GM21515 (cell line): Measurements from ENCODE around the gene ITFG2.
"Not testable (repeated sequence)": the region's sequence is repeated elsewhere in the genome, so short reads cannot be mapped to it uniquely, and the experiment has no call there.

Source experiments
- ATAC-seq: cut with Tn5 transposase; IDR thresholded peaks from one replicate; pipeline ENCODE4 v1.9.1; 2021; ENCODE audit not compliant: unreplicated experiment

Gene ITFG2

DNA sequence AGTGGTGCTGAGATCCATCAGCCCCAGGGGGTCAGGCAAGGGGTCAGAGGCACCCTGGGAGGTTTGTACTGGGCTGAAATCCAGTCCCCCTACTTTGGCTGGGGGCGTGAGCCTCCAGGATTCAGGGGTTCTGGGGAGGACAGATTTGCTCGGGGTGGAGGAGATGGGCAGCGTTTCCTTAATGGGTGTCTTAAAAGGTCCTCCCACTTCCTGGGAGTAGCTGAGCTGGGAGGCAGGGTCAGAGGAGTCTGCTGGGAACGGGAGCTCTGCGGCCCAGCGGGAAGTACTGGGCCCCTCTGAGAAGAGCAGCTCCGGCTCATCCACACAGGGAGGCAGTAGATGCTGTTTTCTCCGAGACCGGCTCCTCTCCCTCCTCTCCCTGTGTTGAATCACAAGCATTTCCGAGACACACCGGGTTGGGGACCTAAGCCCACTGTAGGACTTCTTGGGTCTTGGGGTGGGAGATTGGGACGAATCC is 46.5 kb downstream of the ITFG2 start:
- no peak for ATAC-seq

DNA sequence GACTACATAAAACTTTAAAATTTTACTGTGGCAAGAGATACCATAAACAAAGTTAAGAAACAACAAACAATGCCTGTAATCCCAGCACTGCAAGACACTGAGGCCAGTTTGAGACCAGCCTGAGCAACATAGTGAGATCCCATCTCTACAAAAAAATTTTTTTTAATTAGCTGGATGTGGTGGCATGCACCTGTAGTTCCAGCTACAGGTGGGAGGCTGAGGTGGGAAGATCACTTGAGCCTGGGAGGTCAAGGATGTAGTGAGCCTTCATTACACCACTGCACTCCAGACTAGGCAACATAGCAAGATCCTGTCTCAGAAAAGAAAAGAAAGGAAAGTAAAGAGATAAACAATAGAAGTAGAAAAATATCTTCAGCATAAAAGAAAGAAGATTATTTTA is 47.7 kb downstream of the ITFG2 start:
- ATAC-seq = no peak

DNA sequence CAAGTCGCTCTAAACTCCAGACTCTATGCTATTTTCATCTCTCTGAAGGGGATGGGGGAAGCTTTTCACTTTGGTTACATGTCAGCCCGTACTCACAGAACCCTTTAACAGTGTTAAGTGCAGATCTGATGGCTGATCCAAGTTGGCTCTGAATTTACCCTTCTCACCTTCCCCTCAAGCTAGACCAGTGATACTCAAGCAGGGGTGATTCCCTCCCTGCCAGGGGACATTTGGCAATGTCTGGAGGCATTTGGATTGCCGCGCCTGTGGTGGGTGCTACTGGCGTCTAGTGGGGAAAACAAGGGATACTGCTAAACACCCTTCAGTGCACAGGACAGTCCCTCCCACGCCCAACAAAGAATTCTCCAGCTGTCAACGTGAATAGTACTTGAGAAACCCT is 50.4 kb downstream of the ITFG2 start:
- no peak for ATAC-seq

DNA sequence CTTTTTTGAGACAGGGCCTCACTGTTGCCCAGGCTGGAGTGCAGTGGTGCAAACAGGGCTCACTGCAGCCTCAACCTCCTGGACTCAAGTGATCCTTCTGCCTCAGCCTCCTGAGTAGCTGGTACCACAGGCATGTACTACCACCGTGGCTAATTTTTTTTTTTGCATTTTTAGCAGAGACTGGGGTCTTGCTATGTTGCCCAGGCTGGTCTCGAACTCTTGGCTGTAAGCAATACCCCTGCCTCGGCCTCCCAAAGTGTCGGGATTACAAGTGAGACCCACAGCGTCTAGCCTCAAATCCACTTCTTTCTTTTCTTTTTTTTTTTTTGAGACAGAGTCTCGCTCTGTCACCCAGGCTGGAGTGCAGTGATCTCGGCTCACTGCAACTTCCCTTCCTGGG is 50.9 kb downstream of the ITFG2 start:
- ATAC-seq = not testable (repeated sequence)

DNA sequence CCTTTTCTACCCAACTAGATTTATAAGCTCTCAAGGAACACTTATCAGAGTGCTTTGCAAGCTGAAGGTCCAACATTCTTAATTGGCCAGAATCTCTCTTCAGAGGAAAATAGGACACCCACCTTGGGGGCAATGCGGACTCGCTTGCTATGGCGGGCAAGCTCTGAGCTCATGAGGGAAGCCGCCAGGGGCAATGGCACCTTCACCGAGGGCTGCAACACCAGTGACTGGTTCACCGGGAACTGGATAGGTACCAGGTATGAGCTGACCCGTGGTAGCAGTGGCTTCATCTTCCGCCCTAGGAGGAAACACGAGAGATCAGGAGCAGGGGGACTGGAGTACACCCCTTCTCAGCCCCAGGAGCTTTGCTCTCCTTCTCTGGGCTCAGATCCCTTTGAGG is 51.7 kb downstream of the ITFG2 start:
- no peak for ATAC-seq

DNA sequence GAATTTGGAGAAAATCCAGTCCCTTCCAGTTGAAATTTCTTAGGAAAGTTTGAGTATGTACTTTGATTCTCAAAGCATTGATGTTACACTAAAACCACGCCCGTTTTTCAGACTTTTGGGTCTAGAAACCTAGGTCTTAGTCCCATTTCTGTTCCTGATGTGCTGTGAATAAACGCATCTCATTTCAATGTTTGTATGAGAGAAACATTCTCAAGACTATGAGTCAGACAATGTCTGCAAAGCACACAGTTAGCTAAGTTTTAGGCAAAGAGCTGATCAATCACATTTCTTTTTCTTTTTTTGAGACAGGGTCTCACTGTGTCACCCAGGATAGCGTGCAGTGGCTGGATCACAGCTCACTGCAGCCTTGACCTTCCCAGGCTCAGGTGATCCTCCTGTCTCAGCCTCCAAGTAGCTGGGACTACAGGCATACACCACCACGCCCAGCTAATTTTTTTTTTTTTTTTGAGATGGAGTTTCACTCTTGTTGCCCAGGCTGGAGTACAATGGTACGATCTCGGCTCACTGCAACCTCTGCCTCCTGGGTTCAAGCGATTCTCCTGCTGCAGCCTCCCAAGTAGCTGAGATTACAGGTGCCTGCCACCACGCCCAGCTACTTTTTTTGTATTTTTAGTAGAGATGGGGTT is 56.6 kb downstream of the ITFG2 start:
- ATAC-seq = not testable (repeated sequence)
